ENCODE measurements around the gene TCAF2.
"Not testable (repeated sequence)": the region's sequence is repeated elsewhere in the genome, so short reads cannot be mapped to it uniquely, and the experiment has no call there.

TCAF2 gene

DNA sequence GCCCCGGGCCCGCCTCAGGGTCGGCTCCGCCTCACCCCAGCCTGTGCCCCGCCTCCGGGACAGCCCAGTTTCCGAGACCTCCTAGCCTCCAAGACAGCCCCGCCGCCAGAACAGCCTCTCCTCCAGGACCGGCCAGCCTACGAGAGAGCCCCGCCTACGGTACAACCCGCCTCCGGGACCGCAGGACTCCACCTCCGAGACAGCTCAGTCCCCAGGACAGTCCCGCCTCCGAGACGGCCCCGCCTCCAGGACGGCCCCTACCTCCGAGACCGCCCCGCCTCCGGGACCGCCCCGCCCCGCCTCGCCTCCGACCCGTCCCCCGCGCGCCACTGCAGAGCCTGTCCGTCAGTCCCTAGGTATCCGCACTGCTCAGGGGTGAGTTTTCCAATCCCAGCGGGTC is at the start of gene TCAF2:
Gene TCAF2 (plus strand): TSS at position 329 of the 400 bp plus-strand sequence.
- DNase-seq: peak; percentile 70

DNA sequence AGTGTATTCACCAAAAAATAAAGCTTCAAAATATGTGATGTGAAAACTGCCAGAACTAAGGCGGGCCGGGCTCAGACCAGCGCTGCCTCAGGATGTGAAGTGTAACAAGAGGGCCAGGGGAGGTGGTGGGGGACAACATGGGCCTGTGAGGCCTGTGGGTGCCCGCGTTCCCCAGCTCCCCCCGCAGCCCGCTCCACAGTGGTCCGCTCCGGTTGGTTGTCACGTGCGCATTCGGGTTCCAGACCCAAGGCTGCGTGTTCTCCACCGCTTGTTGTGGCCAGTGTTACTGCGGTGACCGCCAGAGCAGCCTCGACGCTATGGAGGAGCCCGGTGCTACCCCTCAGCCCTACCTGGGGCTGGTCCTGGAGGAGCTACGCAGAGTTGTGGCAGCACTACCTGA is 49.3 kb upstream of the TCAF2 start, which contains the start of gene CTAGE15:
Gene CTAGE15 (plus strand): TSS at position 301 of the 400 bp plus-strand sequence. CDS start 17 bp downstream, at position 318.
- not testable (repeated sequence) for DNase-seq

DNA sequence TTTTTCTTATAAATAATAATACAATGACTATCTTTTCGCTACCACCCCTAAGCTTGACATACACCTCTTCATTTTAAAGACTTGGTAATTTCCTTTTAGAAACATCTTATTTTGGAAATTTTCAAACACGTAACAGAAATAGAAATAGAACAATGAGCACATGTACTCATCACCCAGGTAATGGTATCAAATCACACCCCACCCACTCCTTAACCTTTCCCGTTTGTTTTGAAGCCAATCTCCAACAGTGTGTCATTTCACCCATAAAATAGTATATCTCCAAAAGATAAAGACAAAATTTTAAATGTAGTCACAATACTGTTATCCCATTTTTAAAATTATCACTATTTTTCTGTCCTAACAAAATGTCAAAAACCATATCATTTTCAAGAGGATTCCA is 32.6 kb upstream of the TCAF2 start:
- not testable (repeated sequence) for DNase-seq

DNA sequence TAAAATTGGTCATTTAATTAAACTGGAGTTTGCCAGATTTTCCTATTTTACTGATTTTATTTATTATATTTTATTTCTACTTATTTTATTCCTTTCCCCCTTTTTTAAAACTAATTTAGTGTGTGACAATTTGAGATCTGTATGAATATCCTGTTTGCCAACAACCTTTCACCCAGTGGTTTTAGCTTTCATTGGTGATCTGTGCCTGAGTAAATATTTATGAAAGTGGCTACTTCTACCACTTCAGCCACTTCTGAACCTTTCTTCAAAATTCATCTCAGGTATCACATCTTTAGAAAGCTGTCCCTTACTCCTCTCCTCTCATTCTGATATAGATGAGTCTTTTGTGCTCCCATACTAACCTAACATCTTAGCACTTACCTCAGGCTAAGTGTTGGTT is 30.9 kb upstream of the TCAF2 start:
- DNase-seq: not testable (repeated sequence)

DNA sequence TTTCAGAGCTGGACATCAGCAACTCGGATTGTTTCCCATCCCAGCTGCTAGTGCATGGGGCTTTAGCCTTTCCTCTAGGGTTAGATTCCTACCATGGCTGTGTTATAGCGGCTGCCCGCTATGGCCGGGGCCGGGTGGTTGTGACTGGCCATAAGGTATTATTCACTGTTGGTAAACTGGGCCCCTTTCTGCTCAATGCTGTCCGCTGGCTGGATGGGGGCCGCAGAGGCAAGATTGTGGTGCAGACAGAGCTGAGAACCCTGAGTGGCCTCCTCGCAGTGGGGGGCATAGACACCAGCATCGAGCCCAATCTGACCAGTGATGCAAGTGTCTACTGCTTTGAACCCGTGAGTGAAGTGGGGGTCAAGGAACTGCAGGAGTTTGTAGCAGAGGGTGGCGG is 22.7 kb upstream of the TCAF2 start:
- peak; percentile 0 for DNase-seq

DNA sequence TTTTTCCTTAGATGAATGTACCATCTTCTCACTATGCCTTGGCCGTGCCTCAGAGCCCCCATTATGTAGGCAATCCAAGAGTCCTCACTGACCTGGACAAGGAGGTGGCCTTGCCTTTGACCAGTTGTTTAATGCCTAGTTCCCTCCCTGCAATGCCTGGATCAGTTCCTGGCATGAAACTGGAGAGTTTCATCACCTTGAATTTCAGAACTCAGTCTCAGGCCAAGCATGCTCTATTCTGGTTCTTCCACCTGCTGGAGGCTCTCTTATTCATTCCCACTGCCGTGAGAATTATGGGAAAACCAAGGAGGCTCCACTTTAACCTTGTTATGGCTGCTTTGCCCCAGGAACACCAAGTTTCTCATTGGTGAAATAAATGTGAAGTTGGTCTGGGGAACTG is 17.2 kb upstream of the TCAF2 start:
- not testable (repeated sequence) for DNase-seq

DNA sequence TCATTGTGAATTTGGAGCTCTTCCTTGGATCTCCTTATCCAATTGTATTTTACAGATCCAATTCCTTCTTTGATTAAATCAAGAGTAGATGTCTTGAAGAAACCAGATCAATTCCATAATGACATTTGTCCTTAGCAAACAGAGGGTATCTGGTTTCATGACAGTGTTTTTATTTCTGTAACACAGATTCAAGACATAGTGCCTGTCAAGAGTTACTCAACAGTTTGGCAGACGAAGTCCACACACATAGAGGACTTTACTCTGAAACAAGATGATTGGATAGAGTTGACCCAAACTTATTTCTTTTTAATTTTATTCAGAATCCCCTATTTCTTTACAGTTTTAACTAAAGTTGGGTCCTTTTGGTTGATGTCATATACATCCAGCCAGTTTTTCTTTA is 14.7 kb upstream of the TCAF2 start:
- DNase-seq: not testable (repeated sequence)

DNA sequence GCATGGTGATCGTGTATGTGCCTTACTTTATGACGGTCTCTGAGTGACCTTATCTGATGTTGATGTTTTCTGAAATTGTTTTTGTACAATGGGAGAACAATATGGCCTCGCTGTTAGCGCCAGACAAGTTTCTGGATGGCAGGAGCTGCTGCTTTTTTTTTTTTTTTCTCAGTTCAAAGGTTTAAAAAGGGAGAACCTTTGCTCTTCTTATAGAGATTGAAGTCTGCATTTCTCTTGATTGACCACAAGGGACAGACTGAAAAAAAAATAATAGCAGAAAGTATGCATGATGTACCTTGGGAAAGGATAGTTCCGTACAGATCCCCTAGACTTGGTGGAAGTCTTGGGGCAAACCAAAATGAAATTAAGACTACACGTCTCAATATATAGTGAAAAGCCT is 5.2 kb upstream of the TCAF2 start:
- not testable (repeated sequence) for DNase-seq

DNA sequence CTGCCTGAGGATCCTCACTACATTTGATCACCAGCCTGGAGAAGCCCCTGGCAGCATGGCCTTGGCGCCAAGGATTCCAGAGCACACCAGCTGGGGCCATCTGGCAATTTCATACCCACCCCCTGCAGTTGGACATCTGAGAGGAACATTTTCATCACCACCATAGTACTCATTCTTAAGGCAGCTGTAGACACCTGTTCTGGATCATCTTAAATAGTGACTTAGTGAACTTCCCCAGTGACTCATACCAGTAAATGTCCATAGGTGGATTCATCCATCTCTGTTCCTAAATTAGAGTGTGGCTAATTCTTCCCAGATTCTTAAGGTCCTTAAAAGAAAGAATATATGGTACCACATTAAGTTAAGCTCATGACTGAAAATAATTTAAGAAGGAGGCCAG is 3.6 kb upstream of the TCAF2 start:
- DNase-seq: not testable (repeated sequence)

DNA sequence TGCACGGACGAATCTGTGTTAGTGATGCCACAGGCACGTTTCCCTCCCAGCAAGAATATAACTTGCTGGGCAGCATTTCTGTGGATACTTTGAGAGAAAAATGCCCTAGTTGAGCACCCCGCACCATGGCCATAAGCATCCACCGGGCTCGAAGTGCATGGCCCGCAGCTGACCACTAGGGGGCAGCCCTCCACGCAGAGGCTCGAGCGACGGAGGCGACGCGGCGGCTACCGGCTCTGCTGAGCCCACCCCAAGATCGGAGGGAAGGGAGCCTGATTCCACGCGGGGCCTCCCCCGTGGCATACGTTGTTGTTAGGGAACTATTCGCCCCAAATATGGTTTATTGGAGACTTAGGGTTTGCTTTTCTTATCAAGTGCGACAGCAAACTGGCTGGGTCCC is 716 bp upstream of the TCAF2 start:
- not testable (repeated sequence) for DNase-seq

DNA sequence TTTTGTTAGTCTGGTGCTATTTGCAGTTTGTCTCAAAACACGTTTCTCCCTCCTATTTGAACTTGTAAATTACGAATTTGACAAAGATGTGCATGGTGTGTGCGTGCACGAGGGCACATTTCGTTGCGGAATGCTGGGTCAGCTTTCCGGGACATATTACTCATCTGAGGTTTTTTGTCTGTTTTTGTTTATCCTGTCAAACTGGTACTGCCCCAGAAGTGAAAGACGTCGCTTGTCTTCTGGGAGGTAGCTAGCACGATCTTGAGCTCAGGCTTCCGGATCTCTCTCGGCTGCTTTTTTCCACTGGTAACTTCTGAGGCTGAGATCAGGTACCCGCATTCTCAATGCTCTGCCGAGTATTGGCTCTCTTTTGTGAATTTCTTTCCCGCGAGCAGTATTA is 401 bp downstream of the TCAF2 start:
- DNase-seq: not testable (repeated sequence)

DNA sequence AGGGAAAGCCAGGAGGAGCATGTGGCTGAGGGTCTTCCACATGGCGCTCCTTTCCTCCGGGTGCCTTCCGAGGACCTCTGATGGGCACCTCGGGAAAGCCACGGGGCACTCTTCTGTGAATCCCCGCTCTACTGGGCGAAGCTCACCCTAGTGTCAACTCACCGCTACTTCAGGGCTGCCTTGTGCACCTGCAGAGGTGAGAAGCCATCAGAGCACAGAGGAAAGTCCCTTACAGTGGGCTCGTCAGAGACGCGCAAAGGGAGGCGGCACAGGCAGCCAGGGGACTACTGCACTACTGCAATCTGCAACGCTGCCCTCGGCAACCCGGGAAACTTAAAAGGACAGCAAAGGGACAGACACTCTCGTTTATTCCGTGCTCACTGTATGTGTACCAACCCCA is 1.4 kb downstream of the TCAF2 start:
- not testable (repeated sequence) for DNase-seq

DNA sequence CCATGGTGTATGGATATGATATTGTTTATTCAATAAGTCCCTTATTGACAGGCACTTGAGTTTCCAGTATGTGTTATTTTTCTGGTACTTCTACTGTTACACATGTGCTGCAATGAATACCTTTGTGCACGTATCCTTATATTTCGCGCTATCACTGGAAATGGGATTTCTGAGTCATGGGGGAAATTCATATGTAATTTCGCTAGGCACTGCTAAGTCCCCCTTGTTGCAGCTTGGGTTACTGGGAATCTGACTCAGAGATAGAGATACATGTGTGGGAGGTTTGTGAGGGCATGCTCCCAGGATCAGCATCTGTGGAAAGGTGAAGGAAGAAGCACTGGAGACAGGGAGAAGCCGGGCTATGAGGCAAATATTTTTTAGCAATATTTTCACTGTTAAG is 9.9 kb downstream of the TCAF2 start:
- not testable (repeated sequence) for DNase-seq

DNA sequence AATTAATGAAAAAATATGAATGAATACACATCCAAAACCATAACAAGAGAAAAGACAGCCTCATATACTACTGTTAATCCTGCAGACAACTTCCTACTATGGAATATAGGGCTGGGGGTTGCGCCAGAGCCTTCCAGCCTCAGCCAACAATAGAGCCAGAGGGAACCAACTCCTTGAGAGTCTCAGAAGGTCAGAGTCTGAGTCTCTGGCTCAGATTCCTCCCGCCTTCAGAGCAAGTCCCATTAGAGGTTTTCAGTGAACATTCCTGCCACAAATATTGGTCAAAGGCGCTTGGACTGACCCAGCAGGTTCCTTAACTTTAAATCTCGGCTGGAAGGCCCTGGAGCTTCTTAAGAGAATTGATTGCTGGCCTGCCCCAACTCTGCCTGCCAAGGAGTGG is 11.7 kb downstream of the TCAF2 start:
- DNase-seq: not testable (repeated sequence)

DNA sequence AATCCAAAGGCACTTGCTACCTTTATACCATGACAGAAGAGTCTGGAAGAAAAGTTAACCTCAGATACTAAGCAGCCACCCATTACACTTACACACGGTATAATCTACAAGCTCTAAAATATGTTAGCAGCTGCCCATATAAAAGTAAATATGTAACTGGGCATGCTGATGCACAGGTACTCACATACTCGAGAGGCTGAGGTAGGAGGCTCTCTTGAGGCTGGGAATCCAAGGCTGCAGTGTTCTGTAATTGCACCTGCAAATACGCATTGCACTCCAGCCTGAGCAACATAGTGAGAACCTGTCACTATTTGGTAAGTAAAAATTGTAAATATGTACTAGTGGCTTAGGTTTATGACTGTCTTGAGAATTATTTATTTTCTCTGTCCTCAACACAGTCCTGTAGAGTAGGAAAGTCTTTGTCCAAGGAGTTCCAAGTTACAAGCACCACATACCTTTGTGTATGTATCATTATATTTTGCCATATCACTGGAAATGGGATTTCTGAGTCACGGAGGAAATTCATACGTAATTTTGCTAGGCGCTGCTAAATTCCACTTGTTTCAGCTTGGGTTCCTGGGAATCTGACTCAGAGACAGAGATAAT is 12.3 kb downstream of the TCAF2 start:
- DNase-seq: not testable (repeated sequence)

DNA sequence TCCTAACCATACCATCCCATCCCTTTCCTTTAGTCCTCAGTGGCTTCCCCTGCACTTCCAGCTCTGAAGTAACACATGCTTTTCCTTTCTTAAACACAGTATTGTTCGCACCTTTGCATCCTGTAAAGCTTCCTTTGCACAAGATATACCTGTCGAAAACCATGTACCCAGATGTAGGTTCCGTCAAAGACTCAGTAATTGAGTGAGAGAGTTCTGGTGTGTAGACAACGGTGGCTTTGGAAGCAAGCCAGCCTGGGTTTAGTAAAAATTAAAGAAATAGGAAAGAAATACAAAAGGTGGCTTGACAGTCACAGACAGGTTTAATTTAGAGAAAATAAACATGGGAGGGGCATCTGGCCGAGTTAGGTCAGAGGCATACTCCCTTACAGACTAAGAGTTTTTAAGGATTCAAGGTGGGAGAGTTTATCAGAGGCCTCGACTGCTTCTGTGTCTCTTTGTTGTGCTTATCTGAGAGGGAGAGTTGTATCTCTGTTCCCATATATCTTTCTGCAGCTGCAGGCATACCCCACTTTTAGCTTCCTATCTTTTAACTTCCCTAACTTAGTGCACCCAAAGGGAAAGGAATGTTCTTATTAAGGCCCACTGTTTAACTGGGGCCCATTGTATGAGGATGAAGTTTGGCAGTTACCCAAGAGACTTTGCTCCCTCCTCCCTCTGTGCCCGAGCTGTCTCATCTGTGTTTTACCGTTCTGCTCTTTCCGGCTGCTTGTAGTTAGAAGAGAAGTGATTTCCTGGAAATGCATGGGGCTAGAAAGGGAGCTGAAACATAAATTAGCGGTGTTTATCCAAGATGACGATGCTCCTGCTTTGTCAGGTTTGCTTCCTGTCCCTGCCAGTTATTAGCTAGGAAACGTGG is 14.8 kb downstream of the TCAF2 start:
- not testable (repeated sequence) for DNase-seq

DNA sequence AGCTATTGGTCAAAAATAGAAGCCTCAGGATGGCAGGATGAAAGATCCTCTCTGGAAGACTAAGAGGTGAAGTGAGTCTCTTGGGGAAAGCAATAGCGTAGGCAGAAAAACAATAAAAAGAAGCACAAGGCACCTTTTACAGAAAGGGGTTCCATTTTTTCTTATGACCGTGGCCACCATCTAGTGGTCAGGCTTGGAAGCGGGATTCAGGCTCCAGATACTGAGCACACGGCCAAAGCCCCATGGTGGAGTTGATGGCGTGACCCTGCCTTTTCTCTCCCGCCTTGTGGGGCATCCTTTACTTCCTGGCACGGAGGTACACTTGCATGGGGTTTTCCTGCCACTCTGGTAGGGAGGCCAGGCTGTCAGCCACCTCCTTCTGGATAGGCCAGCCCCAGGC is 18.6 kb downstream of the TCAF2 start:
- DNase-seq: not testable (repeated sequence)

DNA sequence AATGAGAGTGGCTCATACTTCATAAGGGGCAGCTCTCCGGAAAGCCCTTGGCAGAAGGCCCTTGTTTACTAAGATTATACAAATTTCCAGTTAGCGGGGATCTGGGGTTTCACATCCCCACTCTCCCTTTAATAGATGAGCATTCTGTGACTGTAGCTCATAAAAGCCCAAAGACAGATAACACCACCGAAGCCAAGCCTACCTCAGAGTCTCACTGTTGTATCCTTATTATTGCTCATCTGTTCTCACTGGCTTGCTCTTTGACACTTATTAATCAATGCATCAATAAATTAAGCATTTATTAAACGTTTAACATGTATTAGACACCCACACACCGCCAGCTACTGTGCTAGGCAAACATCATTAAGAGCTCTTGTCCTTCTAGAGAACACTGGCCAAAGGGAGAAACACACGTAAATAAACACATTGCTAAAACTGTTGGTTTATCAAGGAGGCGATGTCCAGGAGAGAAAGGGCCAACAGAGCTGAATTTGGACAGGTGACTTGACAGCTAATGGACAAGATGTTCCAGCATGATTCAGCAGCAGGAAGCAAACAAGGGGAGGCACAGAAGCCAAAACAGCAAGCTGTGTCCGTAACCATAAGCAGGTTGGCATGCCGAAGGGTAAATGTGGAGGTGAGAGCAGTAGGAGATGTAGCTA is 19.9 kb downstream of the TCAF2 start:
- DNase-seq: not testable (repeated sequence)

DNA sequence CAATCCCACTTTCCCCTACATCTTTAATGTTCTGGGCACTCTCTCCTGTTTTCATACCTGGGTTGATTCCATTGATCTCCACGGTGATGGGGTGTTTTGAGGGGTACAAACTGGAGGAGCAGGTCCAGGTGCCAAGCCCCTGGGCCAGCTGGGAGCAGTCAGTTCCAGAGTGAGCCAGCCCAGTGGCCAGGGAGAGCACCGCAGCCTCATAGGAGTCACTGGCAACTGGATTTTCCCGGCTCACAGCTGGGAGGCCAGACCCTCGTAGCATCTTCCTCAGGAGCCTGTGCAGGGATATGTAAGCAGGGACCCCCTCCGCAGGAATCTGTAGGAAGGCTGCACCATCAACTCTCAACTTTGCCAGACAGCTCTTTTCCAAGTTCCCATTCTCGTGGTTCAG is 25.8 kb downstream of the TCAF2 start:
- DNase-seq: not testable (repeated sequence)

DNA sequence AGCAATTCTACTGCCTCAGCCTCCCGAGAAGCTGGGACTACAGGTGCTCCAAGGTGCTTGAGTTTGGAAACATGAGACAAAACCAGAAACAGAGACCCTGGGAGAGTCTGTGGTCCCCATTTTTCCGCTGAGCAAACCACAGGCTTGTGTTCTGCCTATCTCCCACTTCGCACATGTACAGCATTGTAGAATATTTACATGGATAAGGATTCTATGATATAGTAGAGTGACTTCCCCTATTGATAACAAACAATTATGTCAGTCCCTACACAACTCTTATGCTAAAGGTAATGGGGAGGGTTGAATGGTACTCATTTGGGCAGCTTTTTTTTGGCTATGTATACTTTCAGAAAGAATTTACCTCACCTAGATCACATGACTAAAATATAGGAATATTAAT is 29.1 kb downstream of the TCAF2 start:
- not testable (repeated sequence) for DNase-seq

DNA sequence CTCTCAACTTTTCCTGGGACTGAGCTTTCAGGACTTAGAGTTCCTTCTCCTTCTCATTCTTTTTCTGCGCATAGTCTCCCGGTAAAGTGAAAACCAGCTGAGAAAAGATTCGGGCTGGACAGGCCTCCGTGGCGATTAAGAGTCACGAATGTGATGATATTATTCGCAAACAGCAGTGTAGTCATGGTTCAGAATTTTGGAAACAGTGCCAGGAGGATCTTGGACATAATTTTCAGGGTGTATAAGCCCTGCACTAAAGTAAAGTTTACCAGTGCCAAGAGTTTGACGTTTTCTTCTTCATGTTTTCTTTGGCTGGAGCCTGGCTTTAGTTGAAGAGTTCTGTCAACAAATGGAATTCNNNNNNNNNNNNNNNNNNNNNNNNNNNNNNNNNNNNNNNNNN is 29.7 kb downstream of the TCAF2 start:
- not testable (repeated sequence) for DNase-seq

Measured in stimulated activated CD4-positive, alpha-beta T cell treated with anti-CD3 and anti-CD28 coated beads, Interleukin-4, amount 100 ng/mL, for 1 hour (primary cell).